Measurements from ENCODE around the gene NUP205.

Gene NUP205, protein sequence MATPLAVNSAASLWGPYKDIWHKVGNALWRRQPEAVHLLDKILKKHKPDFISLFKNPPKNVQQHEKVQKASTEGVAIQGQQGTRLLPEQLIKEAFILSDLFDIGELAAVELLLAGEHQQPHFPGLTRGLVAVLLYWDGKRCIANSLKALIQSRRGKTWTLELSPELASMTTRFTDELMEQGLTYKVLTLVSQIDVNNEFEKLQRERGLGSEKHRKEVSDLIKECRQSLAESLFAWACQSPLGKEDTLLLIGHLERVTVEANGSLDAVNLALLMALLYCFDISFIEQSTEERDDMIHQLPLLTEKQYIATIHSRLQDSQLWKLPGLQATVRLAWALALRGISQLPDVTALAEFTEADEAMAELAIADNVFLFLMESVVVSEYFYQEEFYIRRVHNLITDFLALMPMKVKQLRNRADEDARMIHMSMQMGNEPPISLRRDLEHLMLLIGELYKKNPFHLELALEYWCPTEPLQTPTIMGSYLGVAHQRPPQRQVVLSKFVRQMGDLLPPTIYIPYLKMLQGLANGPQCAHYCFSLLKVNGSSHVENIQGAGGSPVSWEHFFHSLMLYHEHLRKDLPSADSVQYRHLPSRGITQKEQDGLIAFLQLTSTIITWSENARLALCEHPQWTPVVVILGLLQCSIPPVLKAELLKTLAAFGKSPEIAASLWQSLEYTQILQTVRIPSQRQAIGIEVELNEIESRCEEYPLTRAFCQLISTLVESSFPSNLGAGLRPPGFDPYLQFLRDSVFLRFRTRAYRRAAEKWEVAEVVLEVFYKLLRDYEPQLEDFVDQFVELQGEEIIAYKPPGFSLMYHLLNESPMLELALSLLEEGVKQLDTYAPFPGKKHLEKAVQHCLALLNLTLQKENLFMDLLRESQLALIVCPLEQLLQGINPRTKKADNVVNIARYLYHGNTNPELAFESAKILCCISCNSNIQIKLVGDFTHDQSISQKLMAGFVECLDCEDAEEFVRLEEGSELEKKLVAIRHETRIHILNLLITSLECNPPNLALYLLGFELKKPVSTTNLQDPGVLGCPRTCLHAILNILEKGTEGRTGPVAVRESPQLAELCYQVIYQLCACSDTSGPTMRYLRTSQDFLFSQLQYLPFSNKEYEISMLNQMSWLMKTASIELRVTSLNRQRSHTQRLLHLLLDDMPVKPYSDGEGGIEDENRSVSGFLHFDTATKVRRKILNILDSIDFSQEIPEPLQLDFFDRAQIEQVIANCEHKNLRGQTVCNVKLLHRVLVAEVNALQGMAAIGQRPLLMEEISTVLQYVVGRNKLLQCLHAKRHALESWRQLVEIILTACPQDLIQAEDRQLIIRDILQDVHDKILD (N-terminal part only)

GRCh38 chr7:135557455-135558336 is at the start of gene NUP205:
TSS of gene NUP205 (plus strand) at chr7:135557917. CDS start at chr7:135557945, 28 bp downstream.
- peak; percentile 84 for DNase-seq (ENCODE audit: low spot score)

DNA sequence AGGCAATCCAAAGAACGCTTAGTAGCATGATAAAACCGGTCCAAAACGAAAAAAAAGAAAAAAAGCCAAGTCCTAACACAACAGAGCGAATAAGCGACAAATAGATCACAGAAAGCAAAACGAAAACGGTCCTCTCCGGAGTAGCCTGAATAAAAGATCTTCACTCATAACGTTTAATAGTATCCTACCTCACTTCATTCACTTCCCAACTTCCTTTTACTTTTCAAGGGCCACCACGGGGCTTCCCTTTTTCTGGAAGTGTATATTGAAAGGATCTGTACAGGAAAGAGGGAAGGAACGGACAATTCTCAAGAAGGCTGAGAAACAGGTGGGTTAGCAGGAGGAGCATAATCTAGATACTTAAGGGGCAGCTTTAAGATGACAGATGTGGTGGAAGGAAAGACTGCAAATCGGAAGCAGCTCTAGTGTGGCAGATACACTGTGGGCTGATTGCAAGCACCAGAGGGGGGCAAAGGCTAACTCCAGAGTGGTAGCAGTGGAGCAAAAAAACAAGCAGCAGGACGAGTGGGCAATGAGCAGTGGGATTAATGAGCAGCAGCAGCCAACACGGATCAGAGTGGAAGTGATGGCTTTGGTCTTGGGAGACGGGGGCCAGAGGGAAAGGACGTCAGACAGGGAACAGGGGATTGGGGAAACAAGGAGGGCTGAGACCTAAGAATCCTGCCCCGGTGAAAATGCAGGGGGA is 48.7 kb upstream of the NUP205 start:
- peak; percentile 53 for DNase-seq (ENCODE audit: low spot score)

DNA sequence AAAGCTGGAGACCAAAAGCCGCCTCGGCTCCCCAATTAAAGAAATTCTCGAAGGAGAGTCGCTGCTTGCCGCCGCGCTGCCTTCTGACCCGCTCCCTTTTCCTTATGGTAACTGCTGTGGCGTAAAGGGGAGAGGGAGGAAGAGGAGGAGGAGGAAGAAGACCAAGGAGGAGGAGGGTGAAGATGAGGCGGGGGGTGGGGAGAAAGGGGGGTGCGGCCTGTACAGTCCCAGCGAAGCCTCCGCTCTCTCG is 48.2 kb upstream of the NUP205 start:
- no peak for DNase-seq (ENCODE audit: low spot score)

- DNase-seq (ENCODE audit: low spot score) = peak; percentile 96
These were observed 47.7 kb upstream of the NUP205 start, which contains the start of gene CNOT4 for GRCh38 chr7:135509839-135510591. TSS of gene CNOT4 (minus strand) at chr7:135510102. CDS start at chr7:135438331, 71,771 bp downstream.

GRCh38 chr7:135510592-135511183 is 47.0 kb upstream of the NUP205 start:
- peak; percentile 39 for DNase-seq (ENCODE audit: low spot score)

DNA sequence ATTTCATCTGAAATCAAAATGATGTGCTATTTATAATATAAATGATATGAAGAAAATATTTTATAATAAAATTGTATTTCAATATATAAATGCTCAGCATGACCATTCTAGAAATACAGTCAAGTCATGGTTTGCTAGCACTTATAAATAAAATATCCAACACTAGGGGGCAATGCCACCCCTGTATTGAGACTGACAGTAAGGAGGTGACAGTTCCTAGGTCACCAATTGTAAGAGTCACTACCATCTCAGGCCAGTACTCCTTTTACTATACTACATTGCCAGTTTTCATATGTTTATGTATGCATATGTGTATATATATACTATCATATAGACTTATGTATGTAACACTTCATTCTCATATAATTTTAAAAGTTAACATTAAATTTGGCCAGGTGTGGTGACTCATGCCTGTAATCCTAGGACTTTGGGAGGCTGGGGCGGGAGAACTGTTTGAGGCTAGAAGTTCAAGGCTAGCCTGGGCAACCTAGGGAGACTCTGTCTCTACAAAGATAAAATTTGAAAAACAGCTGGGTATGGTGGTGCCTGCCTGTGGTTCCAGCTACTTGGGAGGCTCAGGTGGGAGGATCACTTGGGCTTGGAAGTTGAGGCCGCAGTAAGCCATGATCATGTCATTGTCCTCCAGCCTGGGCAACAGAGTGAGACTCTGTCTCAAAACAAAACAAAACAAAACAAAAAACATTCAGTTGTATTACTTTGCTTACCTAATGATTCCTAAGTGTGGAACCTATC is 45.4 kb upstream of the NUP205 start:
- DNase-seq (ENCODE audit: low spot score) = peak; percentile 78

DNA sequence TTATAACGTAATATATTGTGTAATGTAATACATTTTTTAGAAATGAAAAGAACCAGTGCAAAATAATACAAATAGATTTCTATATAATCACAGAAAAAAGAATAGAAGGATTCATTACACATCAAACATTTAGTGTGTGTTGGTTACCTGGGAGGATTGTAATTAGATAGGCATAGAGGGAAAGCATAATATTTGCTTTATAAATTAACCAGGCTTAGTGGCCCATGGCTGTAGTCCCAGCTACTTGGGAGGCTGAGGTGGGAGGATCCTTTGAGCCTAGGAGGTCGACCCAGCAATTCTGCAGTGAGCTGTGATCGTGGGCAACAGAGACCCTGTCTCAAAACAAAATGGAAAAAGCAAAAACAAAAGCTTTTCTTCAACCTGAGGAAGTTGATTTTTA is 42.9 kb upstream of the NUP205 start:
- no peak for DNase-seq (ENCODE audit: low spot score)

GRCh38 chr7:135517060-135517459 is 40.7 kb upstream of the NUP205 start:
- DNase-seq (ENCODE audit: low spot score) = no peak

DNA sequence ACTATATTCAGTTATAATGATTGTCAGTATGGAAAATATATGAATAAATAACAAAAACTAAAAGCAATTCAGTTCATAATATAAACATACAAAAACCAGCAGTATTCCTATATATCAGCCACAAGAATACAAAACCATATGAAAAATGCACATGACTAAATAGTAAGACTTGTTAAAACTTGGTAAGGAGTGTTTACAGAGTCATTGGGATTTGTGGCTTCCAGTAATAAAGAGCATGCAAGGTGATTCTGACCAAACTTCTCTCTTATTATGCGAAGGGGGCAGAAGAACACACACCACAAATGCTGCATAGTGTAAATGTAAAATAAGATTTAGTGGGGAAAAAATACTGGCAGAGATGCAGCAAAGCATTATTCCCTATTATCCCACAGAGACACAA is 39.0 kb upstream of the NUP205 start:
- DNase-seq (ENCODE audit: low spot score) = no peak

GRCh38 chr7:135519233-135519688 is 38.5 kb upstream of the NUP205 start:
- no peak for DNase-seq (ENCODE audit: low spot score)

- DNase-seq (ENCODE audit: low spot score) = no peak
These were observed 37.8 kb upstream of the NUP205 start for GRCh38 chr7:135519871-135520270.

- DNase-seq (ENCODE audit: low spot score) = no peak
These were observed 35.2 kb upstream of the NUP205 start for GRCh38 chr7:135522509-135522908.

DNA sequence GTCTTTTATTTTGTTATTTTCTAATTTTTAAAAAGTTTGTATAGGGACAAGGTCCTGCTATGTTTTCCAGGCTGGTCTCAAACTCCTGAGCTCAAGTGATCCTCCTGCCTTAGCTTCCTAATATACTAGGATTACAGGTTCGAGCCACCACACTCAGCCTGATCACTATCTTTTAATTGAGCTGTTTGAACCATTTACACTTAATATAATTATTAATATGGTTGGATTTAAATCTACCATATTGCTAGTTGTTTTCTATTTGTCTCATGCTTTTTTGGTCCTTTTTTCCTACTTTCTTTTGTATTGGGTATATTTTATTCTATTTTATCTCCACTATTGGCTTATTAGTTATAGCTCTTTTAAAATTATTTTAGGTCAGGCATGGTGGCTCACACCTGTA is 34.6 kb upstream of the NUP205 start:
- no peak for DNase-seq (ENCODE audit: low spot score)

DNA sequence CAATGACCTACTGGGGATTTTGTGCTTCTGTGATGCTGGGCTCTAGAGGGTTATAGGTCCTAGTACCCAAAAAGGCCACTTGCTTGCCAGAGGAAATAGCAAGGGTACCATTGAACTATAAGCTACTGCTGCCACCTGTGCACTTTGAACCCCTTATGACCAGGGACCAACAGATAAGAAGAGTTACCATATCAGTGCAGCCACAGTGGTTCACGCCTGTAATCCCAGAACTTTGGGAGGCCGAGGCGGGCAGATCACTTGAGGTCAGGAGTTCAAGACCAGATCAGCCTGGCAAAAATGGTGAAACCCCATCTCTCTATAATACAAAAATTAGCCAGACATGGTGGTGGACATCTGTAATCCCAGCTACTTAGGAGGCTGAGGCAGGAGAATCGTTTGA is 32.3 kb upstream of the NUP205 start:
- no peak for DNase-seq (ENCODE audit: low spot score)

- DNase-seq (ENCODE audit: low spot score) = no peak
These were observed 30.7 kb upstream of the NUP205 start for GRCh38 chr7:135527025-135527424.

DNA sequence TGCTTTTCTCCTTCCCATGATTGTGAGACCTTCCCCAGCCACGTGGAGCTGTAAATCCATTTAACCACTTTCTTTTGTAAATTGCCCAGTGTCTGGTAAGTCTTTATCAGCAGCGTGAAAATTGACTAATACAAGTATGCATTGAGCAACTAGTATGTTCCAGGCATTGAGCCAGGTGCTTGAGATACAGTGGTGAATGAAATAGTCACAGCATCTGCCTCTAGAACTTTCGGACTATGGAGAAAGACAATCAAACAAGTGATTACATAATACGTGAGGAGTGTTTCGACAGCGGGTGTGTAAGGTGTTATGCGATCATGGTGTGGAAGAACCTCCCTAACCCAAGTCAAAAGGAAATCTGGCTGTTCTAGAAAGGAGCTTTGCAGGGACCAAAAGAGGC is 21.6 kb upstream of the NUP205 start:
- no peak for DNase-seq (ENCODE audit: low spot score)

- no peak for DNase-seq (ENCODE audit: low spot score)
These were observed 20.3 kb upstream of the NUP205 start for GRCh38 chr7:135537453-135537852.

DNA sequence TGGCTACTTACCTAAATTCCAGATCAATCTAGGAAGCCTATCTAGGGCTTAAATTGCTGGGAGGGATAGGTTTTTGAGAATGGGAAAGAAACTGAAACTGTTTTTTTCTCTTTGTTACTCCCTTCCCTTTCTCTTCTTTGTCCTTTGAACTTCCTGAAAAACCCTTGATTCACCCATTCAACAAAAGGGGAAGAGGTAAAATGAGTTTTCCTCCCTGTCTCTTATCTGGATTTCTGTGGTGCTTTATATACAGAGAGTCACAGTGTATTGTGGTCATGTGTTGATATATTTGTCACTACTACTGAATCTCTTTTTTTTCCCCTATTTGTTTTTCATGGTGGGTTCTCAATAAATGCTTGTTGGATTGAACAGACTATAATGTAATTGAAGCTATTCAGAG is 19.8 kb upstream of the NUP205 start:
- no peak for DNase-seq (ENCODE audit: low spot score)

GRCh38 chr7:135538376-135538775 is 19.3 kb upstream of the NUP205 start:
- DNase-seq (ENCODE audit: low spot score) = no peak
